GM21723 (cell line): Measurements from ENCODE around the gene AGAP3.

Source experiments
- ATAC-seq: cut with Tn5 transposase; IDR thresholded peaks from one replicate; pipeline ENCODE4 v1.9.1; 2021; ENCODE audit warnings: mild to moderate bottlenecking, moderate library complexity; ENCODE audit not compliant: unreplicated experiment

AGAP3 gene

GRCh38 chr7:151134743-151135524, 48.7 kb downstream of the AGAP3 start:
- ATAC-seq: no peak

GRCh38 chr7:151135525-151135845, 49.2 kb downstream of the AGAP3 start:
- ATAC-seq: no peak

GRCh38 chr7:151135866-151136843, 49.9 kb downstream of the AGAP3 start:
- no peak for ATAC-seq

- ATAC-seq: no peak
Measured at GRCh38 chr7:151137076-151137675, 50.9 kb downstream of the AGAP3 start.

GRCh38 chr7:151137791-151138152, 51.5 kb downstream of the AGAP3 start:
- ATAC-seq: no peak

- no peak for ATAC-seq
Measured at GRCh38 chr7:151138153-151138851, 52.0 kb downstream of the AGAP3 start.

GRCh38 chr7:151139071-151139790, 53.0 kb downstream of the AGAP3 start:
- ATAC-seq: no peak

- ATAC-seq: no peak
Measured at GRCh38 chr7:151139791-151140190, 53.5 kb downstream of the AGAP3 start.

GRCh38 chr7:151140826-151141225, 54.6 kb downstream of the AGAP3 start:
- no peak for ATAC-seq

- no peak for ATAC-seq
Measured at GRCh38 chr7:151141311-151141854, 55.1 kb downstream of the AGAP3 start.

- ATAC-seq: no peak
Measured at GRCh38 chr7:151141855-151142685, 55.8 kb downstream of the AGAP3 start.

GRCh38 chr7:151142686-151143040, 56.4 kb downstream of the AGAP3 start:
- ATAC-seq: no peak

GRCh38 chr7:151143261-151144015, 57.2 kb downstream of the AGAP3 start:
- no peak for ATAC-seq

- no peak for ATAC-seq
Measured at GRCh38 chr7:151144387-151144786, 58.1 kb downstream of the AGAP3 start.

GRCh38 chr7:151146761-151147160, 60.5 kb downstream of the AGAP3 start:
- no peak for ATAC-seq

- no peak for ATAC-seq
Measured at GRCh38 chr7:151148319-151149259, 62.3 kb downstream of the AGAP3 start.

- ATAC-seq: no peak
Measured at GRCh38 chr7:151150388-151150787, 64.1 kb downstream of the AGAP3 start.
